Chondrocyte (in vitro differentiated cells): Measurements from ENCODE around the gene CPA1. TPM values are rescaled to one million over a fixed set of nuclear protein-coding genes. Genes with fewer than 3 reads are reported as not detected.
"Not testable (repeated sequence)": the region's sequence is repeated elsewhere in the genome, so short reads cannot be mapped to it uniquely, and the experiment has no call there.

Source experiments
- DNase-seq: peaks from one replicate; pipeline ENCODE4 v3.0.0; 2021; ENCODE audit warnings: mixed read lengths, low spot score
- H3K27ac Mint-ChIP-seq: one replicate; pipeline ENCODE4 v1.8.0; 2021; ENCODE audit warnings: mild to moderate bottlenecking, moderate library complexity, mixed read lengths; ENCODE audit not compliant: unreplicated experiment
- H3K27me3 Mint-ChIP-seq: 2 replicates; pipeline ENCODE4 v1.8.0; 2021; ENCODE audit warnings: low read depth, mixed read lengths
- H3K36me3 Mint-ChIP-seq: 2 replicates; pipeline ENCODE4 v1.8.0; 2021; ENCODE audit warnings: low read depth, mixed read lengths
- H3K4me1 Mint-ChIP-seq: 2 replicates; pipeline ENCODE4 v1.8.0; 2021; ENCODE audit warnings: low read depth, mild to moderate bottlenecking, mixed read lengths
- H3K4me3 Mint-ChIP-seq: one replicate; pipeline ENCODE4 v1.8.0; 2021; ENCODE audit warnings: mild to moderate bottlenecking, moderate library complexity, mixed read lengths; ENCODE audit not compliant: unreplicated experiment
- H3K9me3 Mint-ChIP-seq: 2 replicates; pipeline ENCODE4 v1.8.0; 2021; ENCODE audit warnings: low read depth, mixed read lengths
- total RNA-seq: library from RNA; stranded (reverse); gene quantifications from 3 replicates; pipeline ENCODE4 v1.2.1, GENCODE V29; 2021
- TF ChIP-seq, protein P1 (sequence below): fragments of 200-600 bp; sonication (generic); IDR thresholded peaks from 2 replicates; pipeline ENCODE4 v1.5.0; 2021; ENCODE audit warnings: antibody characterized with exemption, mild to moderate bottlenecking, moderate library complexity

CPA1 gene
- total RNA-seq, 1 donor from 2014 or later = 0.20 TPM

DNA sequence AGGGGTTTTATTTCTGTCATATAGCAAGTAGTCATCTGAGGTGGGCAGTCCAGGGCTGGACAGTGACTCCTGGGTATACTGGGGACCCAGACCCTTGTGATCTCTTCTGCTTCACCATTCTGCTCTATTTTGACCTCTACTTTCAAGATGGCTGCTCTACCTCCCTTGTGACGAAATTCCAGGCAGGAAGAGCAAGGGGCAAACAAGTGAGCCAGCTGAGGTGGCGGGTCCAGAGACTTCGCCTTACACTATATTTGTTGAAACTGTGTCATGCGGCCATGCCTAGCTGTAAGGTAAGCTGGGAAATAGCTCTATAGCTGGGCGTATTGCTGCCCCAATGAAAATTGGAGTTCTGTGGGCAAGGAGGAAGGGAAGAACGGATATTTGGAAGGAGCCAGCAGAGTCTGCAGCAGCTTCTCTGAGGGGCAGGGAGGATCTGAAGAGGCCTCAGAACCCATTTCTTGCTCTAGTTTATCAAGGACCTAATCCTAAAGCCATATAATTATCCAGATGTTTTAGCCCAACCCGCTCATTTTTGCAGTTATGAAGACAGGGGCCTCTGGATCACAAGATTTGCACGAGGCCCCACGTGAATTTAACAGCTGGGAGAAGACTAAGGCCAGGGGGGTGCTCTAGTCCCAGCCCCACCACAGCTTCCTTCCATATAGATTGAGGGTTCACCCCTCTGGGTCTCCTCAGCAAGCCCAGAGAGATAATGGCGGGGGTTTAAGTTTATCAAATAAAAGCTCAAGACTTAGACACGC is 7.7 kb upstream of the CPA1 start:
- TF ChIP-seq, protein P1, sequence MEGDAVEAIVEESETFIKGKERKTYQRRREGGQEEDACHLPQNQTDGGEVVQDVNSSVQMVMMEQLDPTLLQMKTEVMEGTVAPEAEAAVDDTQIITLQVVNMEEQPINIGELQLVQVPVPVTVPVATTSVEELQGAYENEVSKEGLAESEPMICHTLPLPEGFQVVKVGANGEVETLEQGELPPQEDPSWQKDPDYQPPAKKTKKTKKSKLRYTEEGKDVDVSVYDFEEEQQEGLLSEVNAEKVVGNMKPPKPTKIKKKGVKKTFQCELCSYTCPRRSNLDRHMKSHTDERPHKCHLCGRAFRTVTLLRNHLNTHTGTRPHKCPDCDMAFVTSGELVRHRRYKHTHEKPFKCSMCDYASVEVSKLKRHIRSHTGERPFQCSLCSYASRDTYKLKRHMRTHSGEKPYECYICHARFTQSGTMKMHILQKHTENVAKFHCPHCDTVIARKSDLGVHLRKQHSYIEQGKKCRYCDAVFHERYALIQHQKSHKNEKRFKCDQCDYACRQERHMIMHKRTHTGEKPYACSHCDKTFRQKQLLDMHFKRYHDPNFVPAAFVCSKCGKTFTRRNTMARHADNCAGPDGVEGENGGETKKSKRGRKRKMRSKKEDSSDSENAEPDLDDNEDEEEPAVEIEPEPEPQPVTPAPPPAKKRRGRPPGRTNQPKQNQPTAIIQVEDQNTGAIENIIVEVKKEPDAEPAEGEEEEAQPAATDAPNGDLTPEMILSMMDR = no peak
- H3K4me3 Mint-ChIP-seq = peak overlapping the region; percentile 22
- H3K9me3 Mint-ChIP-seq = peaks cover 11% of the 10 kb centered on the region
- peaks cover 3% of the 10 kb centered on the region for H3K36me3 Mint-ChIP-seq
- no peaks in the 10 kb centered on the region for H3K27me3 Mint-ChIP-seq
- peak; percentile 10 for DNase-seq
- H3K4me1 Mint-ChIP-seq = peaks cover 62% of the 10 kb centered on the region
- peak overlapping the region; percentile 100 for H3K27ac Mint-ChIP-seq

DNA sequence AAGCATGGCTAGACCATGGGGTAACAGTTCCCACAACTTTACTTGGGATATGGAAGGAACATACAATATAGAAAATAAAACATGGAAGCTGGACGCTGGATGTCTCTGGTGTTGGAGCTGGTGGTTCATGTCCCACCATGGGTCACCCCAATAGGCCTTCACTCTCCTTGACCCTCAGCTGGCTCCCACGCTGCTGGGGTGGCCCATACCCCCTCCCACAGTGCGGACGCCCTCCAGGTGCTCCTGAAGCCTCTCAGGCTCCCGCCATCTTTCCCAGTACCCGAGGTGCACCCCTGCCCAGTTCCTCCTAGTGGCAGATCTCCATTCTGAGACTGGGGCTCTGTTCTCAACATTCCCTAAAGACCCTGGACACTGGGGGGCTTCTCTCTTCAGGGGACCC is 5.8 kb upstream of the CPA1 start:
- peak overlapping the region; percentile 100 for H3K27ac Mint-ChIP-seq
- H3K4me3 Mint-ChIP-seq = no peak overlapping the region
- H3K27me3 Mint-ChIP-seq = no peaks in the 10 kb centered on the region
- TF ChIP-seq, protein P1 = no peak
- peak; percentile 61 for DNase-seq
- H3K36me3 Mint-ChIP-seq = peaks cover 3% of the 10 kb centered on the region
- H3K9me3 Mint-ChIP-seq = peaks cover 11% of the 10 kb centered on the region
- peaks cover 57% of the 10 kb centered on the region for H3K4me1 Mint-ChIP-seq

DNA sequence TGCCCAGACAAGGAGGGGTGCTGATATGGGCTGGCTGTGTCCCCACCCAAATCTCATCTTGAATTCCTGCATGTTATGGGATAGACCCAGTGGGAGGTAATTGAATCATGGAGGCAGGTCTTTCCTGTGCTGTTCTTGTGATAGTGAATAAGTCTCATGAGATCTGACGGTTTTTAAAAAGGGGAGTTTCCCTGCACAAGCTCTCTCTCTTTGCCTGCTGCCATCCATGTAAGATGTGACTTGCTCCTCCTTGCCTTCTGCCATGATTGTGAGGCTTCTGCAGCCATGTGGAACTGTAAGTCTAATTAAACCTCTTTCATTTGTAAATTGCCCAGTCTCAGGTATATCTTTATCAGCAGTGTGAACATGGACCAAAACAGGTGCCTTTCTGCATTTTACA is 3.8 kb upstream of the CPA1 start:
- H3K4me1 Mint-ChIP-seq = peaks cover 54% of the 10 kb centered on the region

DNA sequence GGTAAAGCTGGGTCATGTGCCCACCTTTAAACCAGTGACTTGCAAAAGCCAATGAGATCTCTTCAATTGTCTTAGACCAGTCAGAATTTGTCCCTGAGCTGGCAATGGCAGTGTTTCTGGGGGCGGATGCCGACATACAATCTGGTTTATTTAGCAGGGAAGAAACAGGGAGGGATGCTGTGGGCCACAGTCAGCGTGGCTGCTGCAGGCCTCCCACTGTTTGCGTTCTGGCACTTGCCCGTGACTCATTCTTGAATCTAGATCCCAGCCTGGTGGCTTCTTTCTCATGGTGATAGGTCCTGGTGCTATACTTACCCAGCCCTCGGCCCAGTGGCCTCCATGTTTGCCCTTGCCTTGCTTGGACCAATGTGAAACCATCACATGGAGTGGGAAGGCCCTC is 3.1 kb upstream of the CPA1 start:
- Mint-ChIP-seq H3K27me3 (no peaks in the 10 kb centered on the region), H3K36me3 (peaks cover 3% of the 10 kb centered on the region), H3K4me1 (peaks cover 48% of the 10 kb centered on the region), H3K4me3 (no peak overlapping the region), H3K27ac (no peak overlapping the region), H3K9me3 (peaks cover 7% of the 10 kb centered on the region)
- peak; percentile 22 for DNase-seq
- TF ChIP-seq, protein P1 = no peak

More for the DNA sequence above, 3.8 kb upstream of the CPA1 start:
- peaks cover 11% of the 10 kb centered on the region for H3K9me3 Mint-ChIP-seq
- H3K36me3 Mint-ChIP-seq, DNase-seq, H3K4me3 Mint-ChIP-seq, H3K27me3 Mint-ChIP-seq, H3K27ac Mint-ChIP-seq: not testable (repeated sequence)

DNA sequence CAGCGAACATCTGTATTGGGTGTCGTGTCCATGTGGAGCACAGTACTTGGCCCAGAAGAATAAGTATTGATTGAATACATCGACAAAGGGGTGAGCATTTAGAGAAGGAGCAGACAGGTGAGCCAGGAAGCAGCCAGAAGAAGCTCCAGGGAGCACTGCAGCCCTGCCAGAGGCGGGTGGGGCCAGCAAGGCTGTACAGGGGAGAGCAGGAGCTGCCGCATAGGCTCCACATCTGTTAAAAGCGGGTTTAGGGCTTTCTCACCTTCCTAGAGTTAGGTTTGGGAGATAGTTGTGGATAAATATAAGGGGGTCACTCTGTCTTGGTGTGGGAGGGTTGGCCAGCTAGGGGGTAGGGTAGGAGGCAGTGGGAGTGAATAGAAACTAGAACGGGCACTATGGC is 1.3 kb upstream of the CPA1 start:
- Mint-ChIP-seq H3K27ac (no peak overlapping the region), H3K36me3 (peaks cover 3% of the 10 kb centered on the region), H3K4me3 (no peak overlapping the region), H3K27me3 (no peaks in the 10 kb centered on the region), H3K9me3 (peaks cover 7% of the 10 kb centered on the region), H3K4me1 (peaks cover 30% of the 10 kb centered on the region)
- peak; percentile 30 for DNase-seq
- TF ChIP-seq, protein P1 = no peak

DNA sequence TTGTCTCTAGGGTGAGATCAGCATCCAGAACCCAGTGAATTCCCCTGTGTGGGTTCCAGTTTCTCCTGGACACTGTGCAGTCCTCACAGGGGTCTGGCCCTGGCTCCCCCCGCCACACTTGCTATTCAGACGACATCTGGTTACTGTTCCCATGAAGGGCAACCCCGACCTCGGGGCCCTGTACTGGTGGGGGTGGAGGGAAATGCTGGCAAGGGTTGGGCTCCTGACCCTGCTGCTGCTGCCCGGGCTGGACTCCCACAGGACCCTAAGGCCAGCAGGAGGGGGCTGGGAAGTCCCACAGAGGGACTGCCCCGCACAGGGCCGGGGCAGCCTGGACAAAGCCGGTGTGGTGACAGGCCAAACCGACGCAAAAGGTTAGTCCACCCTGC is 768 bp upstream of the CPA1 start:
- no peaks in the 10 kb centered on the region for H3K27me3 Mint-ChIP-seq
- H3K36me3 Mint-ChIP-seq = peaks cover 3% of the 10 kb centered on the region
- peaks cover 25% of the 10 kb centered on the region for H3K4me1 Mint-ChIP-seq
- DNase-seq = no peak
- TF ChIP-seq, protein P1 = no peak
- H3K9me3 Mint-ChIP-seq = peaks cover 7% of the 10 kb centered on the region
- H3K4me3 Mint-ChIP-seq = no peak overlapping the region
- no peak overlapping the region for H3K27ac Mint-ChIP-seq
